GM19240 (cell line): ENCODE results near the gene GDNF.
"Not testable (repeated sequence)": the region's sequence is repeated elsewhere in the genome, so short reads cannot be mapped to it uniquely, and the experiment has no call there.

Experiments used
- DNase-seq: peaks from one replicate; pipeline ENCODE4 v3.0.0; 2011; ENCODE audit warnings: low spot score; ENCODE audit not compliant: insufficient read length

The GDNF gene

DNA sequence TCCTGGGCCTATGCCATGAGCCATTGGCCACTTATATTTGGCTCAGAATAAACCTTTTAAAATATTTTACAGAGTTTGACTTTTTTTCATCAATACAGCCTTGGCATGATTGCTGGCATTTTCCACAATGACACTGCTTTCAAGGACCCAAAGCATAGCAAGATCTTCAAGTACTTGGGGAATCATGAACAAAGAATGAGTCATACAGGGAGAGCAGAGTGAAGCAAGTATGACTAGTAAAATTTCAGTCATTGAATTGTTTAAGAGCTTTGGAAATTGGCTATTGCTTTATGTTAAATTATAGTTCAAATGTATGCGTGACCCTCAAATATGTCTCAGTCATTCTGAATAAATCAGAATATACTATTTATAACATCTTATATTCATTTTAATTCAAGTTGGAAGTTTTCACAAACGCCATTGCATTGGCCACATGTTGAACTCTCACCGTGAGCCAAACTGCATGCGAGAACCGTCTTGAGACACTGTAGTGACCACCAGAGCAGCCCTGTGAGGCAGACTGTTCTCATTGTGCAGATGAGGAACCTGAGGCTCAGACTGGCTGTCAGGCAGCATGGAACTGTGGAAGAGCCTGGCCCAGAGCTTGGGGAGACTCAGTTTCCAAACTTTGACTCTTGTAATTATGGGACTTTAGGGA lies 52.9 kb downstream of the GDNF start:
- DNase-seq, result no peak

DNA sequence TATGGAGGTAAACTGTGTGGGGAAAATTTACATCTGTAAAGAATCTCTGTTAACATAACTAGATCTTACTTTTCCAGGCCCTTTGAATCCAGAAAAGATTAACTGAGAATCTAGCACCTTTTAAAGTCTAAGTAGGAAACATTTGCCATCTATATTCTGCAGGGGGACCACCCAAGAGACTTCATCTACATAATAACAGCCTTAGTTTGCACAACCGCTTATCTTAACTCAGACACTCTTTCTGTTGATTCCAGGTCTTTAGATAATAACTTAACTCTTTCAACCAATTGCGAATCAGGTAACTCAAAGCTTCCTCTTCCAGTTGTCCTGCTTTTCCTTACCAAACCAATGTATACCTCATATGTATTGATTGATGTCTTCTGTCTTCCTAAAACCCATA lies 53.4 kb downstream of the GDNF start:
- DNase-seq, result no peak

DNA sequence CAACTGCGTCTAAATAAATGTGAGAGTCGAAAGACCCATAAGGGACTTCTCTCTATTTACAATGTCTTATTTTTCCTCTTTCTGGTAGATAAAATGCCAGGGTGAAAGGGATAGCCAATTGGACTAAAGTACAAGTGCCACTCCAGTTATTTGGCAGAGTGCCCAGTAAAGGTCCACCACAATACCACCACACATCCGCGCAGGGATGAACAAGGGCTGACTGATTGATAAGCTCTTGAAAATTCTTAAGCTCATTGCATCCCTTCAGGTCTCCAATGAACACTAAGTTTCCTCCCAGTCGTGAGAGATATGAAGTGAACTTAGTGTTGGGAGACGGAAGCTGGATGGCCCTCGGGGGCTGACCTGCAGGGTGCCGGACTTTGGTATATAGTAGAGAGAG lies 58.4 kb downstream of the GDNF start:
- DNase-seq, result not testable (repeated sequence)

DNA sequence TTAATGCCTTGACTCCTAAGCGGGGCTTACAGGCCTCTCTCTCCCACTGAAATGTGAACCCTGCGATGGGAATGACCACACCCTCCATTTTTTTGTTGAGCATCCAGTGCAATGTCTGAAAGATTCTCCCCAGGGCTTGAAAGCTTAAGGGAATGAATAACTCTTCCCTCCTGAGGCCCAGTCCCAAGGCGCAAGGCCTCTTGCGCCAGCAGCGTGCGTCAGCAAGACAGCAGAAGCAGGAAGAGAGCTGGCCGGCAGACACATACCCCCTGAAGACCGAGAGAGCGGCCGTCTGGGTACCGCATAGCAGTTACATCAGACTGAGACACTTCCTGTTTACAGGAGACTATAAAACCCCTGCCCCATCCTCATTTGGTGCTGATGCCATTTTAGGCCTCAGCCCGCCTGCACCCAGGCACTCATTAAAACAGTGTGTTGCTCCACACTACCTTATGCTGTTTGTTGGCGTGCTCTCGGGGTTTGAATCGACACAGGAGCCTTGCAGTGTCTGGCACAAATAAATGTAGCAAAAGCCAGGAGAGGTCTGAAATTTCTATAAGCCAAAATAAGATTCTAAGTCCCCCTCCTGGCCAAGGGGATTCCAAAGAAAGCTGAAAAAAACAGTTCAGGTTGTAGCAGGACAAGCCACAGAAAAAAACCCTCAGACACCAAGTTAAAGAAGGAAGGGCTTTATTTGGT lies 62.3 kb downstream of the GDNF start:
- no peak for DNase-seq

DNA sequence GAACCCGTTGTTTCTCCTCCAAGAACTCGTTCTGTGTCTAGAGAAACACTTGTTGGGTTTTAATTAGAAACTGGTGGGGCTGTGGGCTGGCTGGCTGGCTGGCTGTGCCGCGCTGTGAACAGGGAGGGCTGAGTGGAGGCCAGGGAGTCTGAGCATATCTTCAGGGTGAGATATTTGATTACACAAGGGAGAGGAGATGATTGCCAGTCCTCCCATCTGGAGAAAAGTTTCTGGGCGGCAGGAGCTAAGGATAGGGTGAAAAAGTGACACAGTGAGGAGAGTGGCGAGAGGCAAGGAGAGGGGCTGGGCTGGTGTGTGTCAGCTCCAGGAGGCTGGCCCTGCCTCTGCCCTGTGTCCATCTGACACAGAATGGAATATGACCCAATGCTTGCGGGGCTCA lies 63.0 kb downstream of the GDNF start:
- DNase-seq, result no peak

DNA sequence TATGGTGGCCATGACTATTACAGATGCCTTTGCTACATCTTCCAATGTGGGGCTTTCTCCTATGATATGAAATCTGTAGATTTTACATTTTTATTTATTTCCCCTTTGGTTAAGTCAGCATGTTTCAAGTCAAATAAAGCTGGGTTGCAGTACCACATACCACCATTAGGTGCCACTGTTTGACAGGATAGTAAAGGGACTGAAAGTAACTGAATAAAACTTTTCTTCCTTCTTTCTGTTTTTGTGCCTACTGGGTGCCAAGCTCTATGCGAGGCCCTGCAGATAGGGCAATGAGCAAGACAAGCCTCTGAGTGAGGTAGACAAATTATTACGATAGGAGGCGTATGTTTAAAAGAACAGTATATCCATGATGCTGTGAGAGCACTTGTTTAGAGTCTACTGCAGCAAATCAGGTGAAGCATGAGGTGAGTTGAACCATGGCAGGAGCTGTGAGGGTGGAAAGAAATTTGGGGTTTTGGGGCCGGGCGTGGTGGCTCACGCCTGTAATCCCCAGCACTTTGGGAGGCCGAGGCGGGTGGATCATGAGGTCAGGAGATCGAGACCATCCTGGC lies 64.8 kb downstream of the GDNF start:
- DNase-seq, result no peak

DNA sequence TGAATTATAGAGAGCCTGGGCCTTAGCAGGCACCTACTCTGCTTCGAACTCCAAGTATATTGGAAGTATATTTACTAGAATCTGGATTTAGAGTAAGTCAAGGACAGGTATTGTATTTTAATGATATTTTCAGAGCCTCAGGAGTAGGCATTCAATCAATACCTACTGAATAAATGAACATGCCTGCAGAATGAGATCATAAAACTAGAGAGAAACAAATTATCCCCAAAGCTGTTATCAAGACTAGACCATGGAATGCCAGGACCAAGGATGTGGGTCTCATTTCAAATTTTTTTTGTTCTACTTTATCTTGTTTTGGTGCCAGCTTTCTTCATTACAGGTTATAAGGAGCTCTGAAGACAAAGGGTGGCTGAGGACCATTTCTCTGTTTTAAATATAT lies 66.0 kb downstream of the GDNF start:
- DNase-seq, result no peak

DNA sequence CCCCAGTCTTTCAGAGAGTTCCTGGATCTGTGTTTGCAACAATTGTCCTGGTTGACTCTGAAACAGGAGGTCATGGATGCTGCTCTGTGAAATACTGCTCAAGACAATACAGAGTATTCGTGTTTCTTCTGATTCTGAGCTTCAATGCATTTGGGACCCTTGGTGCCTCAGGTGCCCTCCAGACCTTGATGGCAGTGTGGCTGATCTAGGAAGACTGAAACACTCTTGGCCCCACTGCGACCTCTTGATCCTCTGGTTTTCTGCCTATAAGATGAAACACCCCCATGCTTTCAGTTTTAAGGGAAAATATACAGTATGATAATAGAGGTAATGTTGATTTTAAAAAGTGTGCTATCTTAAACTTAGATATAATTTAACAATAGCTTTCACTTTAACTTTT lies 67.6 kb downstream of the GDNF start:
- DNase-seq, result no peak

DNA sequence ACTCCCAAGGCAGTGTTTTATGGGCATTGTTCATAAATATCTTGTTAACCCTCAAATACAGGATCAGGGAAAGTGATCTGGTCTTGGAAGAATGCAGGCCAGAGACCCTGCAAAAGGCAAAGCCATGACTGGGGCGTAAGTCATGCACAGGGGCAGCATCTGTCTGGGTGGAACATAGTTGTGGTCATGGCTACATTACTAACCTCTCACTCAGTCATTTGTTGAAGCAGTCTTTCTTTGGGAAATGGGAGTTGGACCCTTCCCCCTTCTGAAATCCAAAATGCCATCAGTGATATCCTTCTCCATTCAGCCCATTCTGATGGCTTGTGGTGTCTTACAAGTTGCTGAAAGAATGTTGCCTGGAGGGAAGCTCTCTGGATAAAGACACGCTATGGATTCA lies 68.1 kb downstream of the GDNF start:
- DNase-seq, result no peak

DNA sequence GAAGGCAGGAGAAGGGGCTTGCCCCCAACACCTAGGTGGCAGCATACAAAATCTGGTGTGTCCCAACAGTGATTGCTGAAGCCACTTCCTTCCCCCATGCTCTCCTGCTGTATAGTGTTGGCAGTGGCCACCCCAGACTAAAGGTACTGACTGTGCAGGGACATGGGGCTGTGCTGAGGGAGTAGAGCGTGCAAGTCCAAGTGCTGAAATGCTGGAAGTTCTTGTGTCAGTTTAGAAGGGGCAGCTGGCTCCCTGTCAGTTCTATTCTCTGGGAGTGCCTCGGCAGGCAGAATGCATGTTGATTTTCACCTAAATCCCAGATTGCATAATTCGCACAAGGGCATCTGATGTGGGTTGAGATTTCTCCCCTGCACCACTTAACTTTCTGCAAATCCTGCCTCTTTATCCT lies 68.6 kb downstream of the GDNF start:
- DNase-seq, result no peak

DNA sequence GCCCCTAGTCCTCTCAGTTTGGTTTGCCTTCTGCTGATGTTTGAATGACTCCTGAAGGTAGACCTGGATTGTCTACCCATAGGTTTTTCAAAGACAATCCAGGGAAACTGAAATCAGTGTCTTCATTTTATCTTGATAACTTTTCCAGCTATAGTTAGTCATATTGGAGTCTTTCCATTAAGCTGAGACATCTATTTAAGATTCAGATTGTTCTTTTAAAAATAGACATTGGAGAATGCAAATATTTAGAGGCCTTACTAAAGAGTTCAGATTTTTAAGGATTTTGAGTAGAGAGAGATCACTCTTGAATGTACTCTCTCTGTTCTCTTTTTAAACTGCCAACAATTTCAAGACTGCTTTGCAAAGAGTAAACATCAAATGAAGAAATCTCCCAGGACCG lies 69.1 kb downstream of the GDNF start:
- DNase-seq, result no peak

DNA sequence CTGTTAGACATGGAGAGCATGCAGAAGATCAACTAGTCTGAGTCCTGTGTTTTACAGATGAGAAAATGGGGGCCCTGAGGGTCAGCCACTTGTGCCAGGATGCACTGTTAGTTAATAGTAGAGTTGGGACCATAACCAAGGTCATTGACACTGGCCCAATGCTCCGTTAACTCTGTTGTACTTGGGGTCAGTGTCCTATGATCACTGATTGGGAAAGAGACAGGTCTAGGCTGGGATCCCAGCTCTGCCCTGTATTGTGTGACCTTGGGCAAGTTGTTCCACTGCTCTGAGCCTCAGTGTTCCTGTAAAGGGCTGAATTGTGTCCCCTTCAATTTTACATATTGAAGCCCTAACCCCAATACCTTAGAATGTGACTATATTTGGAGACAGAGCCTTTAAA lies 70.0 kb downstream of the GDNF start:
- DNase-seq, result no peak

DNA sequence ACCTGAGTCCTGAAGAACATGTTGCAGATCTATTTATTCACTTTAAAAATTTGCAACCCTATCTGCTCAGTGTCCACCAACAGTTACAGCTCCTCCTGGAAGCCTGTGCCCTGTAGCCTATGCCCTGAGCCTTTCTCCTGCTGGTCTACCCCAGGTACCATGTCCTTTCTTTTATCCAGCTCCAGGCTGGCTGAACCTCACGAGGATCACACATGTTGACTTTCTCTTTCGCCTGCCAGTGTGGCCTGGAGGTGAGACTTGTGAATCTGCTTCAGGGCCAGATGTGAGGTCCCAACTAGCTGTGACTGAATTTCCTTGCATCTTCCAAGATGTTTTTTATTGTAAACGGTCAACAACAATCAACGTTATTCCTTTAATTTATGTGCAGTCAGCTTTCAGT lies 70.7 kb downstream of the GDNF start:
- no peak for DNase-seq

DNA sequence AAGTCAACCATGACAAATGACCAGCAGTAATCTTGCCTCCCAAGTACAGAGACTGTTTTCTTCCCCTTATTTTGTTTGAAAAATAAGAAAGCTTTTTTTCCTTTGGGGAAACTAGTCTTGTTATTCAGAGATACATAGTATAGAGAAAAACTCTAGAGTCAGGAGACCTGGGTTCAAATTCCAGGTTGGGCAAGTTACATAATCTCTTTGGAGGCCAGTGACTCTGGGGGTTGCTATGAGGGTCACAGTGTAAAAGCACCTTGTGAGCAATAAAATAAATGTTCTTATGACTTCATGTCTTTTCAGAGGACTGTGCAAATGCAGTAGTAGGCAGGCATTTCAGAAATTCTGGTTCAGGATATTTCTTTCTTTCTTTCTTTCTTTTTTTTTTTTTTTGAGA lies 71.5 kb downstream of the GDNF start:
- no peak for DNase-seq

DNA sequence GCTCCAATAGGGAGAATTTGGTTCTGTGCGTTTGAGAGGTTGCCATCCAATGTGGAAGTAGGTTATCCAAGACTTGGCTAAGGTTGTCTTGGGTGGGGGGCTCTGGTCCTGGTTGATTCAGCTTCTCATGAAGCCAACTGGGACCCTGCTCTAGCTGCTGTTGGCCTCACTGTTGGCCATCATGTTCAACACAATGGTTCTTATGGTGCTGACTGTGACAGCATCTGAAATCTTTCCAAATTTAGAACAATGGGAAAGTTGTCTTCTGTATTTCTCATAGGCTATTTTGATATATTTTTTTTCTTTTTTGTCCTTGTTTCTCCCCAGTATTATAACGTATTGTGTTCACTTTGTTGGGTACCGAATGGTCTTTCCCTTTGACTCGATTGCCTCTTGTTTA lies 71.9 kb downstream of the GDNF start:
- DNase-seq, result no peak

DNA sequence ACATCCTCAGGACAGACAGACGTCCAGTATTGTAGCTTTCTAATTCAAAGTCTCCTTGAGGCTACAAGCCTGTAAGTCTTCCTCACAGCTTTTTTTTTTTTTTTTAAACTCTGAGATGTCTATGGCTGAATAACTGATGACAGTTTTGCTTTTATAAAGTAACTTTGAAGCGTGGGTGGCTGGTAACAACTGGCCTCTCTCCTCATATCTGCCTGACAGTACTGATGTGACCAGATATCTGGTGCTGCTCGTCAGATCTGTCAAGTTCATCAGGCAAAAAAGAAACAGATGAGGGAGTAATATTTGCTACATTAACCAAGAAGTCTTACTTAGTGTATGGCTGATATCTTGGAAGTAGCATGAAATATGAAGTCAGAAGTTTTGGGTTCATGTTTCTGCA lies 72.6 kb downstream of the GDNF start:
- DNase-seq, result no peak
